Activated CD4-positive, alpha-beta T cell treated with anti-CD3 and anti-CD28 coated beads, Interleukin-2, Interleukin-4, amounts not matched to agents 100 ng/mL and 50 ng/mL, durations not matched to agents 16 hours and 8 hours (primary cell): Measurements from ENCODE around the gene JMJD6.

Experiments
- DNase-seq: peaks from one replicate; pipeline ENCODE4 v3.0.0-alpha.2; 2020; ENCODE audit warnings: low spot score

JMJD6 gene

DNA sequence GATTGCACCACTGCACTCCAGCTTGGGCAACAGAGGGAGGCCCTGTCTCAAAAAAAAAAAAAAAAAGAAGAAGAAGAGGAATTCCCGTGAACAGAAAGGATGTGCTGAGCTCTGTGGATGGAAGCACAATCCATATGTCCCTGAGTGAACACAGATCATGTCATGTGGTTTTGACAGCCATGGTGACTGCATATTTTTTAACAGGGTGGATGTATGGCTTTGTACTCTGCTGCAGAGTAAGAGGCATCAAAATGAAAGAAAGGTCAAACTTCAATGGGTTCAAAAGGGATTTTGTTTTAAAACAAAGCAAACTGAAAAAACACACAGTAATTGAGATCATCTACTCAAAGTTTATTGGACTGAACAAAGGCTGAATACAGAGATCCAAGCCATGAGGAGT lies 47.2 kb downstream of the JMJD6 start:
- no peak for DNase-seq

DNA sequence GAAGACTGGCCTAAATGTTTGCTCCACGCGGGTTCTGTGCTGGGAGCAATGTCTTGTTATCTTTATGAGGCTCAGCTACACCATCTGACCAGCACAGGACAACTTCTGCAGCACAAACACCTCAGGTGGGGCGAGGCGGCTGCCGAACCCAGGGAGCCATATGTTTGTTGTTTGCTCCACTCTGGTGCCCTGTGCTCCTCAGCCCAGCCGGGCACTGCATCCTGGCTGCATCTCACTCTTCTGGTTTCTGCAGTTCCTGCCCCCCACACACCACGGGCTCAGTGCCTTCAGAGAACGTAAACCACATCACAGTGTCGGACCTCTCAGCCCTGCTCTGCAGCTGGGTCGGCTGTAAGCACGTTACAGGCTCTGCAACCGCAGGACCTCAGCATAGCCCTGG lies 48.1 kb downstream of the JMJD6 start:
- no peak for DNase-seq

- DNase-seq, result no peak
These were observed 49.0 kb downstream of the JMJD6 start for GRCh38 chr17:76677406-76677805.

DNA sequence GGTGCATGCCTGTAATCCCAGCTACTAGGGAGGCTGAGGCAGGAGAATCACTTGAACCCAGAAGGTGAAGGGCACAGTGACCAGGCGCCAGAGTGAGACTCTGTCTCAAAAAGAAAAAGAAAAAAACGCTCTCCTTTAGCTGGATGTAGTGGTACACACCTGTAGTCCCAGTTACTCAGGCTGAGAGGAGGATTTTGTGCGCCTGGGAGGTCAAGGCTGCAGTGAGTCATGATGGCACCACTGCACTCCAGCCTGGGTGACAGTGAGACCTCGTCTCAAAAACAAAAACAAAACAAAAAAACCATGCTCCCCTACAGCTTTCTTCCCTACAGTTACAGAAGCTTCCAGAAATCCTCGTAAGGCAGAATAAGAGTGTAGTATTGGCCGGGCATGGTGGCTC lies 49.8 kb downstream of the JMJD6 start:
- DNase-seq, result no peak

GRCh38 chr17:76675648-76676047 lies 50.8 kb downstream of the JMJD6 start:
- DNase-seq, result no peak

GRCh38 chr17:76674600-76674999 lies 51.8 kb downstream of the JMJD6 start:
- DNase-seq, result no peak

DNA sequence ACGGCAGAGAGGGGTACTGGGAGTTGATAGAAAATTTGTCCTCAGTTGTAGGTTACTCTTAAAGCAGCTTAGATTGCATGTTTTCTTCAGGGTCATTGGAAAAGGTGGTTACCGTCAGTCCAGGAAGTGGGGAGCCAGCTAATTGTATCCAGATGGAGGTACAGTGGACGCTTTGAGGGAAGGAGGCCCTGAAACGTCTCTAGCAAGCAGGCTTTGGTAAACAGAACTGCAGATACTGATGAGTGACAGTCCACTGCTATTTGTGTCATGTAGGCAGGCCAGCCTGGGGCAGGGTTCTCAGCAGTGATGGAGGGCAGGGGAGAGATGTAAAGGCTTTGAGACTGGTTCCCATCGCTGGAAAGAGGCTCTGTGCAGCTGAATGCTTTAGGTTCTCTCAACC lies 52.7 kb downstream of the JMJD6 start:
- no peak for DNase-seq

GRCh38 chr17:76672892-76673291 lies 53.5 kb downstream of the JMJD6 start:
- DNase-seq, result no peak

DNA sequence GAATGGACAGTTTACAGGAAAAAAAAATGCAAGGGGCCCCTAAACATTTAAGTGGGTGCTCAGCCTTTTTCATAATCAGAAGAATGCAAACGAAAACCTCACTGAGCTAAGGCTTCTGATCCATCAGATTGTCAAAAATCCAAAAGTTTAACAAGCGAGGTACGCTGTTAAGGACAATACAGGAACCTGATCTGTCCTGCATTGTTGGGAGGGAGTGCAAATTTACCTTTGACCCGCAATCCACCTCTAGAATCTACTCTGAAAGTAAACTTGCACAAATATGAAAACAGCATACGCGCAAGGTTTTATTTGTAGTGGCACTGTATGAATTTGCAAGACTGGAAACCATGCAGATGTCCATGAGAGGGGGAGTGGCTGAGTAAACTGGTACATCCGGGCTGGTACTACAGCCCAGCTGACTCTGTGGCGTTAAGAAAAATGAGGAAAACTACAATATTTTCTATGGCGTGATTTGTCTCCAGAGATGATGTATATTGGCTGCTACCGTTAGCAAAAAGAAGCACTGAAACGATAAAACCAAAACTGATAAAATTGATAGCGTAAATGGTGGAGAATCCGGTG lies 54.0 kb downstream of the JMJD6 start:
- no peak for DNase-seq

DNA sequence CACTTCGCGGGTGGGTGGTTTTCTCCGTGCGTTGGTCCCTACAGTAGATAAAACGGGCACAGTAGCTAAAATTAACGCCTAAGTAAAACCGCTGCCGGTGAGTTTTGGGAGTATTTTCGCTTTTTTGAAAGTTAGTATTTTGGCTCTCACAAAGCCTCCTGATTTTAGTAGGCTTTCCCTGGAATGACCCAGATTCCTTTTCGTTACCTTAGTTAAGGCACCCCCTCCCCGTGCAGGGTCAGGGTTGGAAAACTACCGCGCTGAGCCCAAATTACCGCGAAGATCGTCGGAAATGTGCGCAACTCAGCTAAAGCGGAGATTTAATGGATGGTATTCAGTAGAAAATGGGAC lies 54.5 kb downstream of the JMJD6 start:
- DNase-seq, result no peak

GRCh38 chr17:76671123-76671911 lies 55.1 kb downstream of the JMJD6 start:
- DNase-seq, result peak; percentile 100

GRCh38 chr17:76670718-76671122 lies 55.7 kb downstream of the JMJD6 start:
- no peak for DNase-seq

DNA sequence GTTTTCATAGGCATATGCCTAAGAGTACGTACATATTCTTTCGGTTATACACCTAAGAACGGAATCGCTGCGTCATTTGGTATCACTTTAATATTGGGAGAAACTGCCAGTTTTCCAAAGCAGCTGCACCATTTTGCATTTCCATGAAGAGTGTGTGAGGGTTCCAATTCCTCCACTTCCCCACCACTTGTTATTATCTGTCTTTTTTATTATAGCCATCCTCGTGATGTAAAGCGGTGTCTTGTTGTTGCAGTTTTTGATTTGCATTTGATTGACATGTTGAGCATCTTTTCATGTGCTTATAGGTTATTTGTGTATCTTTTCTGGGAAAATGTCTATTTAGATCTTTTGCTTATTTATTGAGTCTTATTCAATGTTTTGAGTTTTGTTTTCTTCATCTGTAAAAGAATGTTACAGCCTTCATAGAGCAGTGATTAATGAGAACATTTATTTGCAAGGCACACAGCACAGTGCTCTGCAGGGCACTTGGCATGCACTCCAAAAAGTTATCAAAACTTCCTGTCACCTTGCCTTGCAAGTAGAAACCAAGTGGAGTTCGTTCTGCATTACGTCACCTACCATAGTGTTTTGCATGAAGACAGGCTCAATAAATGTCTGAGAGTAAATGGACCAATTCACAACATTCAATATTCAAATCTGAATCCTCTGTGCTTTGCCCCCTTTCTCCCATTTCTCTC lies 56.2 kb downstream of the JMJD6 start:
- no peak for DNase-seq
